Mucosa of gallbladder (tissue), 1 donor: Measurements from ENCODE around the gene FOXD2. TPM values are rescaled to one million over a fixed set of nuclear protein-coding genes. Genes with fewer than 3 reads are reported as not detected.

Source experiments
- DNase-seq: peaks from one replicate; pipeline ENCODE4 v3.0.0-alpha.2; 2020; ENCODE audit warnings: low spot score
- total RNA-seq: library from RNA; stranded (reverse); gene quantifications from one replicate; pipeline ENCODE4 v1.2.1, GENCODE V29; 2021
- donor health status: DM: no; HTN: no; CAD: no.

Gene FOXD2
- 0.26 TPM for total RNA-seq

DNA sequence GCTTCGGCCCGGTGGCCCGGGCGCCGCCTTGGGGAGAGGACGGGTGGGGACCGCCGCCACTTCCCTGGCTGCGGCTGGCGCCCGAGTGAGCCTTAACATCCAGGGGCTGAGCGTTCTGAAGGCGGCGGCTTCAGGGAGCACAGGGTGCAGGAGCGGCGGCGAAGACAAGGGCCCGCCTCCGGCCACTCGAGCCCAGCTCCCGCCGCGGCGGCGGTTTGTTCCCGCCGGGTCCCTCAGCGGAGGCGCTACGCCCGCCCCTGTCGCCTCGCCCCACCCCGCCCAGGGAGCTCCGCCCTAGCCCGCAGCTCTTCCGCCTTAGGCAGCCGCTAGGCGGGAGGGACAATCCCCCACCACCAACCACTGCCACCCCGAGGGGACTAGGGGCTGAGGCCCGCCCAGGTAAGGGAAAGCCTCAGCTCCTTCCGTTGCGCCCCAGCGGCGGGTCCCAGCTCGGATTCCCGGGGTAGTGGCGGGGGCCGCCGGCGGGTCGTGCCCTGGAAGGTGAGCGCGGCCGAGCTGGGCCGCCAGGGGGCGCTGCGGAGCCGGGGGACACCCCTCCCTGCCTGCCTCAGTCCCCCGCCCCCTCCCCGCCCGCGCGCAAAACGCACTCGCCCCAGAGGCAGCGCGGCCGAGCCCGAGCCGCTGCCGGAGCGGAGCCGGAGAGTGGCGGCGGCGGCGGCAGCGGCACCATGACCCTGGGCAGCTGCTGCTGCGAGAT, at the start of gene FOXD2:
FOXD2 (plus strand) TSS at position 598 of the 718 bp plus-strand sequence; CDS start at position 690, 92 bp downstream.
- peak; percentile 79 for DNase-seq

DNA sequence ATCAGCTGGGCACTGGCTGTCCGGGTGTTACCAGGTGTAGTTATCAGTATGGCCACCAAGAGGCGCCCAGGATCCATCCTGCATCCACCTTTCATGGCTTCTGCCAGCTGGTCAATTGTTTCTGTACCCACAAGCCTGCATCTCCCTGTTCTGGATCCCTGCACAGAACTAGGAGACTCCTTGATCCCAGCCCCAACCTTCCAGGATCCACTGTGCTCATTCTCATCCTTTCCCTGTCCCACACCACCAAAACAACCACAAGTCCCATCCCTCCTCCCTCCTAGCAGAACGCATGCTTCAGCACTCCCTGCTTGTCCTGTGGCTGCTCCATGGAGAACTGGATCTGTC, 49.0 kb upstream of the FOXD2 start:
- DNase-seq, result peak; percentile 52

DNA sequence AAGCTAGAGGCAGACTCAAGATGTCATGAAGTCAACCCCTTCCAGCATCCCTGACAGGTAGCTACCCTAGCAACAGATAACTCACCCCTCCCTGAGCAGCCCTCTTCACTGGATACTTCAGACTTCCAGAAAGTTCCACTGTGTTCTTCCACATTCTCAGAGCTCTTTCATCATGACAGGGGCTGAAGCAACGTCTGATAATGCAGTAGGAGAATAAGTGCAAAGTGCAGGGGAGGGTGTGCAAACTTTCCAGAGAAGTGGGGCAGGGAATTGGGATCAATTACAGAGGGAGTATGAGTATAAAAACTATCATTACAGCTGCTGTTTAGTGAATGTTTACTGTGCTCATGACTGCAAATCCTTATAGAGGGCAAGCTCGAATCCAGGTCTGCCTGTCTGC, 48.1 kb upstream of the FOXD2 start:
- DNase-seq, result no peak

DNA sequence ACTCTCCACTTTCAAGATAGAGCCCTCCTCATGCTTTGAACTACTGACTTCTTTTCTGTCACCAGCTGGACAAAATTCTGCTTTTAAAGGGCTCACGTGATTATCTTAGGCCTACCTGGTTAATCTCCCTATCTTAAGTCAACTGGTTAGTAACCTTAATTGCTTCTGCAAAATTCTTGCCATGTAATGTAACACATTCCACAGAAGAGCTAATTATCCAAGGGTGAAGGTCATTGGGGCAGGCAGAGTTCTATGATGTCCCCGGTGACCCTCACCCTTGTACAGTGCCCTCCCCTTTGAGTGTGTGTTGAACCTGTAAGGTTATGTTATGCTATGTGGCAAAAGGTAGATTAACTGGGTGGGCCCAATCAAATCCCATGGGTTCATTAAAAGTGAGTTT, 47.0 kb upstream of the FOXD2 start:
- DNase-seq, result no peak

DNA sequence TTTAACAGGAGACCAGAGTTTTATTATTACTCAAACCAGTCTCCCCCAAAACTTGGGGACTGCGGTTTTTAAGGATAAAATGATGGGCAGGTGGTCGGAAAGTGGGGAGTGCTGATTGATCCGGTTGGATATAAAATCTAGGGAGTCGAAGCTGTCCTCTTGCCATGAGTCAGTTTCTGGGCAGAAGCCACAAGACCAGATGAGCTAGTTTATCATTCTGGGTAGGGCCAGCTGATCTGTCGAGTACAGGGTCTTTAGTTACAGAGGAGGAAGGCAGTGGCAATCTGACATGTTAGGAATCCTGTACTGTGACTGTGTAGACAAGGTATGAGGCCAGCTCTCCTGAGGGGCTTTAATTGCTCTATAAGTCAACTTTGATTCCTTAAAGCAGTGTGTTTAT, 44.7 kb upstream of the FOXD2 start:
- no peak for DNase-seq

DNA sequence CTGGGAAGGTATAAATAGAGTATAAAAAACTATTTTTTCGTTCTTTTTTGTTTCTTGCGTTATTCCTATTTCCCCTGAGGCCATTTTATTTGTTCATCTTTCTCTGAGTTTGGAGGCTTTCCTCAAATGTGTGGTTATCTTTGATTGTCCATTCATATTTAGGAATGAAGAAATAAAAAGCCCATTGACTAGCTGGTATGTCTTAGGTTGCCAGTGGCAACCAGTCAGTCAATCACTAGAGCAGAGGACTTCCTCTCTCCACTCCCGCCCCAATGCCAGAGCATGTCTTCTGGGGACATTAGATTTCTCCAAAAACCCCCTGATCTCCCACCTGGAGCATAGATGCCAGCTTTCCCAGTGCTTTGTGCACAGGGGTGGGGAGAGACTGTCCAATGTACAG, 42.4 kb upstream of the FOXD2 start:
- no peak for DNase-seq

DNA sequence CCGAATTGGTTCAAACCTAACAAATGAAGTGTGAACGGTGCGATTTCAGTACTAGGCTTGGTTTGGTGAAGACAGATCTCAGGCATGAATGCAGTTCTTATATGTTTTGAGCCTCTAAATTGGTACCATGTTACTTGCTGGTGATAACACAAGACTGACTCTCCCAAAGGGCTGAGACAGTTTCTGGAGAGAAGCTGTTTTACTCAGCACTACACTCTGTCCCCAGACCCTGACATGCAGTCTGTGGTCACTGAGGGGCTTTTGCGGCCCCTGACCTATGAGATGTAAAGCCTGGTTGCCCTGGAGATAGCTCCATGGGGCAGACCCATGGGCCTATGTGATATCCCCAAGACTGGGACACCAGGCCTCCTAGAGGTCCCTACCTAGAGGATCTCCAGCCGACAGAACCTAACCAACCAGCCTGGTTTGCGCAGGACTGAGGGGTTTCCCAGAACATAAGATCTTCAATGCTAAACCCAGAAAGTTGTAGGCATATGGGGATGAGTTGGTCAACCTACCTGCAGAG, 41.1 kb upstream of the FOXD2 start:
- no peak for DNase-seq

DNA sequence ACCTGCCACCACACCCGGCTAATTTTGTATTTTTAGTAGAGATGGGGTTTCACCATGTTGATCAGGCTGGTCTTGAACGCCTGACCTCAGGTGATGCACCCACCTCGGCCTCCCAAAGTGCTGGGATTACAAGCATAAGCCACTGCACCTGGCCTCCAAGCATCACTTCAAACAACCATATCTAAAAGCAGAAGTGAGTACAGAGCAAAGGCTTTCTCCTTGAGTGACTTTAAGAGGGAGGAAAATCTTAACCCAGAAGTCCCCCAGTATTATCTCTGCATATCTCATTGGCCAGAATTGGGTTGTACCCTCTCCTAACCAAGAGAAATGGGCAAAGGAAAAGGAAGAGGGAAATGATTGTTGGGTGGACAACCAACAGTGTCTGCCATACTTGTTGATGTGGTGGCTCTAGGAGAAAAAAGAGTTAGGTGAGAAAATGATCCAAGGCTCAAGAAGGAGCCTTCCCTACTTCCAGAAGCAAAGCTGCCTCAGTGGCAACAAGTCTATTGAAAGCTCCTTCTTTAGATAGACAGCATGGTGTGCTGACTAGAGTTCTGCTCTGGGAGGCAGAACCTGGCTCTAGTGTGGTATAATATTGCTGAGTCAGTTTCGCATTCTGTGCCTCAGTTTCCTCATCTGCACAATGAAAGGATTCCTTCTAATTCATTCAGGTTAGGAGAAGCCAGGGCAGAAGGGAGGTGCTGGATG, 38.6 kb upstream of the FOXD2 start:
- no peak for DNase-seq

DNA sequence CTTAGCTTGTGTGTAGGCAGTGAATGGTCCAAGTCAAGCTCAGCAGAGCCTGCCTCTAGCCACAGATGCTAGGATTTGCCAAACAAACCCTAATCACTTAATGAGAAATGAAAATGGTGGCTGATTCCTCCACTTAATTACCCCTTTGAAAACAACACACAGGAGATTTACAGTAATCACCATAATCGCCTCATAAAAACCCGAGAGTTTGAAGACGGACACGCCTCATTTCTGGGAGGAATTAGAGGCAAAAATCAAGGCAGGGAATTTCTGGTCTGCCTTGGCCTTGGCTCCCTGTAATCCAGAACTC, 38.0 kb upstream of the FOXD2 start:
- DNase-seq, result no peak

DNA sequence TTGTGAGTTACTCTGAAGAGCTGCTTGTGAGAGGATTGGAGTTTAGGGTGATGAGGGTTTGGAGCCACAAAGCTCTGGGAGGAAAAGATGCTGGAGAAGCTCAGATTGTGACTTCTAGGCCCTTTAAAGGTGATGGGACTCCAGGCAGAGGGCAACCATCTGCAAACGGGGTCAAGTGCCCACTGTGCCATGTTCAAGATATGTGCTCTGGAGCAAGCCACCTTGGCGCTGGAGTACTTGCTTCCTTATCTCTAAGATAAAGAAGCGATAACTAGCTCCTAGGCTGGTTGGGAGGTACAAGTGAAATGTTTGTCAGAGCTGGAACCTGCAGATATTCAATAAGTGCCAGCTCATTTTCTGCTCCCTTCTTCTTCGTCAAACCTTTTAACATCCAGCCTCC, 36.1 kb upstream of the FOXD2 start:
- DNase-seq, result no peak

DNA sequence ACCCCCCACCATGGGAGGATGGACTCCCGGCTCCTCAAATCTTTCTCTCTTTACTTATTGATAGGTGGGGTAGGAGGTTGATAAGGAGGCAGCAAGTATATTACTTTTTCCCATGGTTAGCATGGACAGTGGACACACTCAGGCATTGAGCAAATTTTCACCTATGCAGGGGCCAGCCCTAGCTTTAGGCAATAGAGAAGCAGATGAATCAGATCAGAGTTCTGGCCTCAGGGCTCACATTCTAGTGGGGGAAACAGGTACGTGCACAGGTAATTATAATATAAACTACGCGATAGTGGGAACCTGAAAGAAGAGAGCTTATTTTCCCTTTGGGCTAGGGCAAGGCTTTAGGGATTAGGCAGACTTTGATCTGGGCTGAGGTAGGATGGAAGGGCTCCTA, 35.3 kb upstream of the FOXD2 start:
- DNase-seq, result no peak

DNA sequence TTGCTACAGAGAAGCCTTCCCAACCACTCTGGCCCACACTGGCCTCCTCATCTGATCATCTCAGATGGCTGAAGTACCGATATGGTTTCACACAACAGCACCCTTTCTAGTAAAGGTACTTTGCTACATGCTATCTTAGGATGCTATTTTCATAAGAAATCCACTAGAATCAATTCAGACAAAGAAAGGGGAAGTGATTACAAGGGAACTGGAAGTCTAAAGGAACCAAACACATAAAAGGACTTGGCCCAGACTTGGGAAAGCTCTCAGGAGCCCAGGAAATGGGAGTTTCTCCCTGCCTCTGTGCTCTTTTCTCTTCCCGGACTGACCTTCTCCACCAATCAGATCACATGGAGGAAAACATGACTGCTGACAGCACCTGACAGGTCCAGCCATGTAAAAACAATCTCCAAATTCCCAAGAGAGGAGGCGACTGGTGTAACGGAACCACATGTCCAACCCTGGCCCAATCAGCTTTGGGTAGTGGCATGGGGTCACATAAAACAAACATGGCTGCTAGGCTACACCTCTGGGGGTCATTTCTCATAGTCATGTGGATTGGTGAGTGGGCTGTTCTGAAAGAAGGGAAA, 34.4 kb upstream of the FOXD2 start:
- no peak for DNase-seq

DNA sequence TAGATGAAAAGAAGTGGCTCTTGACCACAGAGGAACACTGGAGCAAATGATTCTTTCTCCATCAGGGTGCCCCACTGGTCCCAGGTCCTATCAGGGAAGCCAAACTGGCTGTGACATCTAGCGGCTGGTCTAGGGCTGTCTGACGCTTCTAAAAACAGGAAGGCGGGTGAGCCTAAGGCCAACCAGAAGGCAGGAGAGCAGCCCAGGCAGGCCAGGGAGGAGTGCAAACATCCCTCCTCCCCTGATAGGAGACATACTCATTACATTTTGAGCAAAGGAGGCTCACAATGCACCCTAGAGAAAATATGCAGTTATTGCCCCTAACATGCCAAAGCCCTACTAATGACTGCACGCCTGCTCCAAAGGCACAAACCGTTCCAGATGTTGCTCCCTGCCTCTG, 32.1 kb upstream of the FOXD2 start:
- DNase-seq, result no peak

DNA sequence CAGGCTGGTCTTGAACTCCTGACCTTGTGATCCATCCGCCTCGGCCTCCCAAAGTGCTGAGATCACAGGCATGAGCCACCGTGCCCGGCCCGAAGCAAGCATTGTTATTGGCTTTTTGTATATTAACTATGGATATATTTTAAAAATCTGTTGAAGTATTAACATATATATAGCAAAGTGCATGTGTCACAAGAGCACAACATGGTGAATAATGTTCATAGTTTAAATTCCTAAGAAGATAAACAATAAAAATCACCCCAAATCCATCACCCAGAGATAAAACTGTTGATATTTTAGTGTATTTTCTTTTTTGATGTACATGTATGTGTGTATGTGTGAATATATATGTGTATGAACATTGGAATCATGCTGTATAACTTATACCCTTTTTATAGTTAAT, 30.9 kb upstream of the FOXD2 start:
- no peak for DNase-seq

DNA sequence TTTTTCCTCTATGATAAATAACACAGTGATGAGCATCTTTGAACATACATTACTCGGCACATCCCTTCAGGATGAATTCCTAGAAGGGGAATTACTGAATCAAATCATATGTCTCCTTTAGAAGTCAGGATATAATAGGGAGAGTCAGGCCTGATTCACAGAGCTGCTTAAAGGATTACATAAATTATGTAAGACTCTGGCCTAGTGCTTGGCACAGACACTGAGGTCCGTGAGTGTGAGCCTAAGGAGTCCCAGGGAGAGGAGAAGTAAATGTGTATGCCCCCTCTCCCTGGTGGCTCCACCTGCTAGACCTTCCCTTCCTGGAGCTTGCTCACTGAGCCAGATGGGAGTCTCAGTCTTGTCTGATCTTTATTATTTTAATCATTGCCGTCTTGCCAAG, 30.4 kb upstream of the FOXD2 start:
- DNase-seq, result no peak

DNA sequence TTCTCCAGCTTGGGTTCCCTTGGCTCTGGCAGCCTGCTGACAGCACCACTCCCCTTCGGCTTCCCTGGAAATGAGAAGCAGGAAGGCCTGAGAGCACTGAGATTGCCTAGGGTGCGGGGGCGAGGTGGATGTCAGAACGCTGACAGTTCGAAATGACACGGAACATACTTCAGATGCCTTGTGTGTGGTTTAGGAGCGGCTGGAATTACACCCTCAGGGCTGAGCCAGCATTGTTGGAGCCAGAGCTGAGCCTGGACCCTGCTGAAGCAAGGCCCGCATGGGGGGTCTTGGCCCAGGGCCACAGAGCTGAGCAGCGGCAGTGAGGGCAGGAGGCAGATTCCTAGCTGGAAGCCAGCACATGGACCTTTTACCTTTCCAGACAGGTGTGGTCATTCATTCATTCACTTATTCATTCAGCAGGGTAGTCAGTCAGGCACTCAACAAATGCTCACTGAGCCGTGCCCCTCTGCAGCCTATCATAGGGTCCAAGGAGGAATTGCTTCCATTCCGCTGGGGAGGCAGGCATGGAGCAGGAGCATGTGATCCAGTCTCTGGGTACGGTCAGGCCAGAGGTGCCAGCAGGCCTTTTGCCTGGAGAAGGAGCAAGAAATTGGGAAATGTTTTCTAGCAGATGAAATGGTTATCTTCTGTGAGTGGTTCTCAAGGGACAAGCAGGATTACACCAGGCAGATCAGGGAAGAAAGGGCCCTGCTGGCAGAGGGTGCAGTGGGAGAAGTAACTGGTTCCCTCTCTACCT, 28.4 kb upstream of the FOXD2 start:
- no peak for DNase-seq

DNA sequence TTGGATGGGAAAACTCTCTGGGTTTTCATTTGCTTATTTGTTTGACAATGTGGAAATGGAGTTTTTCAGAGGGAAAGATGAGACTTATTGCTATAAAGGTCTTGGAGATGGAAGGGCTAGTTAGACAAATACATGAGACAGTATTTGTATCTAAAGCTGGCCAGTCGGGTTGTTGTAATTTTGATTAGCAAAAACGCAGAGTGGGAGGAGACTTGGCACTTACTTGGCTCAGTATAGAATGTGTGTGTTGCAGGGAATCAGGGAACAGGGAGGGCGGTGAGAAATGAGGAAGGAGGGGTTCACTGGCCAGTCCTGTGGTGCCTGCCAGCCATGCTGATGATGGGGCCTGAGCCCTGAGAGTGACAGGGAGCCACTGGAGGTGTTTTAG, 27.8 kb upstream of the FOXD2 start:
- no peak for DNase-seq

DNA sequence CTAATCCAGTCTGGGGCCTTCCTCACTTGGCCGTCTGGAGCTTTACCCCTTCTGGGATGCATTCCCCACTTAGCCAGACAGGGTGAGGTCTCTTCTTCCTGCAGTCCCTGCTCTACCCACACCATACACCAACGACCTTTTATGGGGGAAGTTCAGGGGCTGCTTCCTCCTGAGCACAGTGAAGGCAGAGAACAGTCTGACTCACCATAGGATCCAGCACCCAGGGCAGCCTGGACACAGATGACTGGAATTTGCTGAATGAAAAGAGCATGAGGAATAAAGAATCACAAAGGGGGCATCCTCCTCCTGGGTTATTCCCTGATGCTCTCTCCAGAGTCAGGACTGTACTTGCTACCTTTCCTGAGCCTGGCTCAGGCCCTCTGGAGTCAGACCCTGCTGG, 26.4 kb upstream of the FOXD2 start:
- DNase-seq, result no peak

DNA sequence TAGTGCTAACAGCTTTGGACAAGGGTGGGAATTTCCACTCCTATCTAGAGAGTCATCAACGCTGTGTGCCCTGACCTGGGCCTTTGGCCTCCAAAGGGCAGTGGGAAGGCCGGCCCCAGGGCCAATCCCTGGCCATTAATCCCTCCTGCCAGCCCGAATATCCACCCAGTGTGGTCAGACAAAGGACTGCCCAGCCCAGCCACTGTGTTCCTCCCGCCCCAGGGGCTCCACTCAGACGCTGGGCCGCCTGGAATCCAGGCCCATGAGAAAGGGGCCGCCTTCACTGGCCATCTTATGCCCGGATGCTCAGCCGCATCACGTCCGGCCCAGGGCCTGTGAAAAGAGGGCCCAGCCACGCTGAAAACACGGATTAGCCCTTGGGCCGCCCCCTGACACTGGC, 25.4 kb upstream of the FOXD2 start:
- no peak for DNase-seq

DNA sequence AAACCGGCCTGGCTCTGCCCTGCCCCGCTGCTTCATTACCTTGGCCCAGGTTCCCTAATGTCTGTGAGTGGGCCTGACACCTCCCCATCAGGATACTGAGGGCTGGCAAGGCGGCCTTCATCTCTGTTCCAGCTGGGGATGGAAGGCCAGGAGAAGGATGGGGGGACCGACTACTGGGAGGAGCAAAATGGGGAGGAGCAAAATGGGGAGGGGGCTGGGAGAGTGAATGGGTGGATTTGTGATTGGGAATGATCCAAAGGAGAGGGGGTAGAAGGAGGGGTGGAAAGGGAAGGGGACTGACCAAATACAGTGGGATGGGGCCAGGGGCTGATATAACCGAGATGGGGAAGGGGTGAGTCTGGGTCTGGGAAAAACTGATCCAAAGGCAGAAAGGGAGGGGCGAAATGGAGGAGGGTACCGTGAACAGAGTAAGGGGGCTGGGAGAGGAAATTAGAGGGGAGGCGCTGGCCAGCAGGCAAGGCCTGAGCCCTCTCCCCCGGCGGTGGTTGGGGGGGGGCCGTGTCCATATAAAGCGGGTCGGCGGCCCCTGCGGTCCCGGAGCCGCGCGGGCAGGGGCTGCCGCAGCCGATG, 22.0 kb upstream of the FOXD2 start, which contains the start of gene FOXE3:
FOXE3 (plus strand) TSS at position 558 of the 591 bp plus-strand sequence; CDS start at position 589, 31 bp downstream.
- DNase-seq, result no peak

DNA sequence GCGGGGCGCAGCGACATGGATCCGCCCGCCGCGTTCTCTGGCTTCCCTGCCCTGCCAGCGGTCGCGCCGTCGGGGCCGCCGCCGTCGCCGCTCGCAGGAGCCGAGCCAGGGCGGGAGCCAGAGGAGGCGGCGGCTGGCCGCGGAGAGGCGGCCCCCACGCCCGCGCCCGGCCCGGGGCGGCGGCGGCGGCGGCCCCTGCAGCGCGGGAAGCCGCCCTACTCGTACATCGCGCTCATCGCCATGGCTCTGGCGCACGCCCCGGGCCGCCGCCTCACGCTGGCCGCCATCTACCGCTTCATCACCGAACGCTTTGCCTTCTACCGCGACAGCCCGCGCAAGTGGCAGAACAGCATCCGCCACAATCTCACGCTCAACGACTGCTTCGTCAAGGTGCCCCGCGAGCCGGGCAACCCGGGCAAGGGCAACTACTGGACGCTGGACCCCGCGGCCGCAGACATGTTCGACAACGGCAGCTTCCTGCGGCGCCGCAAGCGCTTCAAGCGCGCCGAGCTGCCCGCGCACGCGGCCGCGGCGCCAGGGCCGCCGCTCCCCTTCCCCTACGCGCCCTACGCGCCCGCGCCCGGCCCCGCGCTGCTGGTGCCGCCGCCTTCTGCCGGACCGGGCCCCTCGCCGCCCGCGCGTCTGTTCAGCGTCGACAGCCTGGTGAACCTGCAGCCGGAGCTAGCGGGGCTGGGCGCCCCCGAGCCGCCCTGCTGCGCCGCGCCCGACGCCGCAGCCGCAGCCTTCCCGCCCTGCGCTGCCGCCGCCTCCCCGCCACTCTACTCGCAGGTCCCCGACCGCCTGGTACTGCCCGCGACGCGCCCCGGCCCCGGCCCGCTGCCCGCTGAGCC, 21.3 kb upstream of the FOXD2 start:
- no peak for DNase-seq
